Activated CD8-positive, alpha-beta memory T cell treated with anti-CD3 and anti-CD28 coated beads for 4 hours (primary cell): Measurements from ENCODE around the gene NOC2L.
A peak's percentile ranks its signal among the peaks of the same experiment; 100 is the strongest.
"Not testable (repeated sequence)": the region's sequence is repeated elsewhere in the genome, so short reads cannot be mapped to it uniquely, and the experiment has no call there.

Experiments used
- DNase-seq, 2 donors: peaks; one replicate each; pipeline ENCODE4 v3.0.0-alpha.2; 2020; ENCODE audit warnings: low read depth in 2 of 2

NOC2L gene

DNA sequence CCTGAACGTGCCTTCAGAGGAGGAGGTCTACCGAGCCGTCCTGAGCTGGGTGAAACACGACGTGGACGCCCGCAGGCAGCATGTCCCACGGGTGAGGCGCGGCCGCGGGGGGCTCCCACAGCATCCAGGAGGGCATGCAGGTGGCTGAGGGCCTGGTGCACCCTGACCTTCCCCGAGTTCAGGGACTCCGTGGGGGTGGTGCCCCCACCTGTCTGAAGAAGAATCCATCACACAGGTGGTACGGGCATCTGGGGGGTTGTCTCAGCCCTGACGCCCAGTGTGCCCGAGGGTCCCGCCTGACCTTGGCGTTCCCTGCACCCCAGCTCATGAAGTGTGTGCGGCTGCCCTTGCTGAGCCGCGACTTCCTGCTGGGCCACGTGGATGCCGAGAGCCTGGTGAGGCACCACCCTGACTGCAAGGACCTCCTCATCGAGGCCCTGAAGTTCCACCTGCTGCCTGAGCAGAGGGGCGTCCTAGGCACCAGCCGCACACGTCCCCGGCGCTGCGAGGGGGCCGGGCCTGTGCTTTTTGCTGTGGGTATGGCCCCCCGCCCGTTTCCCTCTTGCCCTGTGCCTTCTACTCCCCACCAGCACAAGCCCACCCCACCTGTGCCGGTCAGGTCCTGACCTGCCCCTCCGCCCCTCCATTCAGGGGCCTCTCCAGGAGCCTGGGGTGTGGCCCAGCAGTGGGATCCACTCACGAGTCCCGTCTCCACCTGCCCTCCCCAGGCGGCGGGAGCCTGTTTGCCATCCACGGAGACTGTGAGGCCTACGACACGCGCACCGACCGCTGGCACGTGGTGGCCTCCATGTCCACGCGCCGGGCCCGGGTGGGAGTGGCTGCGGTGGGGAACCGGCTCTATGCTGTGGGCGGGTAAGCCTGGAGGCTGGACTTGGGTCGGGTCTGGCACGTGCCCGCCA is 3.6 kb upstream of the NOC2L start:
- DNase-seq: no peak

DNA sequence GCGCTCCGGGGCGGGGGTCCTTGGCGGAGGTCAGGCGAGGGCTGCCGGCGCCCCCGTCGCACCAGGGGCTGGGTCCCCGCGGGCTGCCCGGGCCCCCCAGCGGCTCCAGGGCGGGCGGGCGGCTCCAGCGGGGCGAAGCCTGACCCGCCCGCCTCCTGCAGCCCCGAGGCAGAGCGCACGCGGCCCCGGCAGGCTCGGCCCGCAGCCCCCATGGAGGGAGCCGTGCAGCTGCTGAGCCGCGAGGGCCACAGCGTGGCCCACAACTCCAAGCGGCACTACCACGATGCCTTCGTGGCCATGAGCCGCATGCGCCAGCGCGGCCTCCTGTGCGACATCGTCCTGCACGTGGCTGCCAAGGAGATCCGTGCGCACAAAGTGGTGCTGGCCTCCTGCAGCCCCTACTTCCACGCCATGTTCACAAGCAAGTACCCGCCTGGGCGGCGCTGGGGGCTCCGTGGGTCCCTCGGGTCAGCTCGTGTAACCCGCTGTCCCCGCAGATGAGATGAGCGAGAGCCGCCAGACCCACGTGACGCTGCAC is 2.1 kb upstream of the NOC2L start:
- no peak for DNase-seq

DNA sequence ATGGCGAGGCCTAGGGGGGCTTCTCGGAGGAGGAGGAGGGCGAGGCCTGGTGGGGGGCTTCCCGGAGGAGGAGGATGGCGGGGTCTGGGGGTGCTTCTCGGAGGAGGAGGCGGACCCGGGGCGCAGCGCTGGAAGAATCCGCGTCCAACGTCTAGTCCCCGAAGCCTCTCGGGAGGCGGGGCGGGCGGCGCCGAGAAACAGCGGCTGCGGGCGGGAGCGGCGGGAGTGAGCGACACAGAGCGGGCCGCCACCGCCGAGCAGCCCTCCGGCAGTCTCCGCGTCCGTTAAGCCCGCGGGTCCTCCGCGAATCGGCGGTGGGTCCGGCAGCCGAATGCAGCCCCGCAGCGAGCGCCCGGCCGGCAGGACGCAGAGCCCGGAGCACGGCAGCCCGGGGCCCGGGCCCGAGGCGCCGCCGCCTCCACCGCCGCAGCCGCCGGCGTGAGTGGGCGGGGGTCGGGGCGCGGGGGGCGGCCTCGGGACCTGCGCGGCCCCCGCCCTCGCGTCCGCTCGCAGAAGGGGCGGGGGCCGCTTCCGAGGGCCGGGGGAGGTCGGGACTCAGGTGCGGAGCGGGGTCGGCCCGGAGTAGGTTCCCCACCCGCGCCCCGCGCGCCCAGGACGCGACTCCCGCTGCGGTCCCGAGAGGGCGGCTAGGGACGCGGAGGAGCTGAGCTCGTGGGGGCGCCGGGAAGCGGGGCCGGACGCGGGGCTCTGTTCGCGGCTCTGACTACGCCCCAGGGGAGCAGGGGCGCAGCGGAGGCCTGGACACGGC is 1.5 kb upstream of the NOC2L start, which contains the start of gene KLHL17:
Gene KLHL17 (plus strand): TSS at position 222 of the 769 bp plus-strand sequence. CDS start 110 bp downstream, at position 332.
- peak; percentile 57 to 59 for DNase-seq

DNA sequence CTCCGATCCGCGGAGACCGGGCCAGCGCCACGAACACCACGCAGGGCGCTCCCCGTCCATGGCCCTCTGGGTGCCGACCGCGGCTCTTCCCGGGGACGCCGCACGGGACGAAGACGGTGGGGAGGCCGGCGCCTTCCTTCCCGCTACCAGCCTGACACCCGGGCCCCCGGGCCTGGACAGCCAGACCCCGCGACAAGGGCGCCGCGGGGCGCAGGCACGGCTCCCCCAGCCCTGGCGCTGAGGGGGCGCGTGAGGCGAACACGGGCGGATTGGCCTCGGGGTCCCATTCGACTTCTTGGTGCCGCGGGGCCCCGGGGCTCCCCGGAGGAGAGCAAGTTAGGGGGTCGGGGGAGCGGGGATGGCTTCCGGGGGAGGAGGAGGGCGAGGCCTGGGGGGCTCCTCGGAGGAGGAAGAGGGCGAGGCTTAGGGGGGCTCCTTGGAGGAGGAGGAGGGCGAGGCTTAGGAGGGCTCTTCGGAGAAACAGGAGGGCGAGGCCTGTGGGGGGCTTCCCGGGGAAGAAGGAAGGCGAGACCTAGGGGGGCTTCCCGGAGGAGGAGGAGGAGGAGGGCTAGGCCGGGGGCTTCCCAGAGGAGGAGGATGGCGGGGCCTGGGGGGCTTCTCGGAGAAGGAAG is 791 bp upstream of the NOC2L start:
- no peak for DNase-seq

DNA sequence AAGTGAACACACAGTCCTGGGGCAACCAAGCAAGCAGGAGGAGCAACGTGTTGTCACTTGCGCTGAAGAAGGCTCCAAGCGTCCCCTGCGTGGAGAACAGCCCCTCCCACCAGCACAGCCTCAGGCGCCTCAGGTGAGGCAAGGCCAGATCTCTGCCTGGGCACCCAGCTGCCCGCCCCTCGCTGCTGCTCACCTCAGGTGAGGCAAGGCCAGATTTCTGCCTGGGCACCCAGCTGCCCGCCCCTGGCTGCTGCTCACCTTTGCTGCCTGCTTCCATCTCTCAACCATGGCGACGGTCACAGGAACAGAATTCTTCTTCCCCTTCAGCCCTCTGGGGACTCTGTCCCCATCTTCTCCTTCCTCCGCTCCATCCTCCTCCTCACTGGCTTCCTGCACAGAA is 2.4 kb downstream of the NOC2L start:
- no peak for DNase-seq

DNA sequence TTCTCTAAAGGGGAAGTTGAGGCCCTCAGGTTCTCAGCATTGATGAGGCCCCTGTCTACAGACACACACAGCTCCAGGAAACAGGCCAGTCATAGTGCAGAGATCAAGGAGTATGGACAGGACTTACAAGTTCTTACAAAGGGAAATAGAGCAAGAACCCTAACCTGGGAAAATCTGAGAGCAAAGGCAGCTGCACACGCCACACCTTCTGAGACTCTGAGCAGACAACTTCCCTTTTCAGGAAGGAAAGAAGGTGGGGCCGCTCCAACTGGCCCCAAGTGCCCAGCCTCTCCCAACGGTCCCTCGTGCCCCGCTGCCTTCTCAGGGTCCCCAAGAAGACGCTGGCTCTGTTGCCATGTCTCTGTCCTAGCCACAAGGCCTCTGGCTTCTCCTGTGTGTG is 3.6 kb downstream of the NOC2L start:
- no peak for DNase-seq

DNA sequence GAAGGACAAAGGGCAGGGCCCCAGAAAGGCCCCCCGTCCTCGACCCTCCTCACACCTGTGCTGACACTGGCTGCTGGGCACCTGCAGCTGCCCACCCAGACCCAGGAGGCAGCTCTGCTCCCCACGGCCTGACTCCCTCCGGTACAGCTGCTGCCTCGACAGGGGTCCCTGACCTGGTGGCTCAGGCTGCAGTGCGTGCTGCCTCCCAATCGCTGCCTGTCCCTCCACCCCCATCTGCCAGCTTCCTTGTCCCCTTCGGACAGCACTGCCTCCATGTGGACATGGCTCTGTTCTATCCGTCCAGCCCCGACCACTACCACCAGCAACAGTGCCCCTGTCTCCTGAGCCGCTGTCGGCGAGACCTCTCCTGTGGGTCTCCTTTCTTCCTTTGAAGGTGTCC is 4.1 kb downstream of the NOC2L start:
- no peak for DNase-seq

DNA sequence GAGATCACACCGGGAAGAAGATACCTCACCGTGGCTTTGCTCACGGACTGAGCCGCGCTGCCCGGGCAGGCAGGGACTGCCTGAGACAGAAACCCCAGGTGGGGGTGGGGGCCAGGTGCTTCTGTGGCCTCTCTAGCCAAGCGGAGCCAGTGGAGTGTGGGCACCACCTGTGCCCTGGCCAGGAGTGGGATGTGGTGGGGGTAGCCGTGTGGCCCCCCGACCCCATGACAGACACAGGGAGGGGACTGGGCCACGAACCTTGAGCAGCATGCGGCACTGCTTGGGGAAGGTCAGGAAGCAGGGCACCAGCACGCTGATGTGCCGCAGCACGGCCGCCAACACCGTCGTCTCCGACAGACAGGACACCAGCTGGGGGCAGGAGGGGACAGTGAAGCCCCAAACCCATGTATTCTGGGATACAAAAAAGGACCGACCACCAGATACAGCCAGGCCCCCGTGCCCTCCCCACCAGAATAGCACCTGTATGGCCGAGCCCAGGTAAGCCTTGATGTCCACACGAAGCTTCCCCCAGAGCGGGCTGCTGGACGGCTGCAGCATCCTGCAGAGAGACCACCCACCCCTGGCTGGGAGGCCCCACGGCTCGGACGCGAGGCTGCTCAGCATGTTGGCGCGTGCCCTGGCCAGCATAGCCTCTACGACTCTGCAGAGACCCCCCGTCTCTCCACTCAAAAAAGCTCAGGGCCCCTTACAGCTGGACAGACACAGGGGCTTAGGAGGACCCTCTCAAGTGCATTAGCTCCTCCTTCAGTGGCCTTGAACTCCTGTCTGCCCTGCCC is 5.3 kb downstream of the NOC2L start:
- no peak for DNase-seq

DNA sequence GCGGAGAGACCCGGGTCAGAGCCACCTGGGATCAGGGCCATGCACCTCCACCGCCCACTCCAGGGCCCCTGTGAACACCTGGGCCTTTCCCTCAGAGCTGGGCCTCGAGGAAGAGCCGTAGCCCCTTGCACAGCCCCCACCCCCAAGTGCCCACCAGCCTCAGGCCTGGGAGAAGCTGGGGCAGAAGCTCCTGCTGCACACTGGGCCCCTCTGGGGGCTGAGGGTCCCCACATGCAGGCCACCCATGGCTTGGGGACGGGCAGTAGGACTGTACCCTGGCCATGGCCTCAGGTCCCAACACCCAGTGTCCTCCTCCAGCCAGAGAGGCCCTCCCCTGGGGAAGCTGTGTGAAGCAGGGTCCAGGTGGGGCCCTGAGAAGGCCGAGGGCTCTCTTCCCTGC is 6.5 kb downstream of the NOC2L start:
- DNase-seq: no peak

DNA sequence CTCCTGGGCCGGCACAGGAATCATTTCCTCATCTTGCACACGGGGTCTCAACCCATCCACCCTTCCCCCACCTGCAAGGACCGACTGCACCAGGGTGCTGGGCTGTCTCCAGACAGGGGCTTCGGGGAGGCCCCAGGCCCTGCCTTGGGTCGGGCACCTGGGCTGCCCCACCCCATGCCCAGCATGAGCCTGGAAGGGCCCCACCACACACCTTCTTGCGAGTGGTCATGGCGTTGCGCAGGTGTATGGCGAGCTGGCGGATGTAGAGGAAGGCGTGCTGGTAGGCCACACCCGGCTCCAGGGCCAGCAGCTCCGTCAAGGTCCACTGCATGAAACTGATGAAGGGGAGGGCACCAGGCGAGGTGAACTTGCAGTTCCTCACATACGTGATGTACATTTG is 6.9 kb downstream of the NOC2L start:
- DNase-seq: no peak

DNA sequence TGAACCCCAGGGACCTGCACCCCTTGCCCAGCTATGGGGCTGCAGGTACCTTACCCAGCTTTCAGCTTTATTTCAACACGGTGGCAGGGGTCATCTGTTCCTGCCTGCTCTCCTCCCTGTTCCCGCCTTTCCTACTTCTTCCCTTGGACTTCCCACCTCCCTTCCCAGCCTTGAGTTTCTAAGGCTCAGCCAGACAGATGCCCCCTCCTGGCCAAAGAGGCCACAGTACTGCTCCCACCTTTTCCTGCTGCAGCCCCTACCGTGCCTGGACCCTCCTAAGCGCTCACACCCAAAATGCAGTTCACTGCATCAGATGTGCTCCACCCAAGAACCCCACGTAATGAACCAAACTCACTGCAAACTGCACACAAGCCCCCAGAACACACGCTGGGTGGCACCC is 7.7 kb downstream of the NOC2L start:
- no peak for DNase-seq

DNA sequence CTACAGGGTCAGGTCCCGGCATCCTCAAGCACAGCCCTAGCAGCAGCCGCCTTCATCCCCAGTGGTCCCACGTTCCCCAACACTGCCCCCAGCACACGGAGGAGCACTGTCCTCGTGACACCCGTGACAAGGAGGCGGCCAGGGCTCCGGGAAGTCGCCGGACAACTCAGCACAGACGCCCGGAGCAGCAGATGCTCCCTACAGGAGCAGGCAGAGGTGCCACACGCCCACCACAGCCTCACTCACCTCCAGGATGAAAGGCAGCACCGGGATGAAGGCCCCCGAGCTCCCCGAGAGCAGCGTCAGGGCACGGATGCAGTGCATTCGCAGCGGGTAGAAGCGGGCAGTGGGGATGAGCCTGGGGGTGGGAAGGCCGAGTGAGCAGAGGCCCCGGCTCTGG is 8.2 kb downstream of the NOC2L start:
- DNase-seq: no peak

DNA sequence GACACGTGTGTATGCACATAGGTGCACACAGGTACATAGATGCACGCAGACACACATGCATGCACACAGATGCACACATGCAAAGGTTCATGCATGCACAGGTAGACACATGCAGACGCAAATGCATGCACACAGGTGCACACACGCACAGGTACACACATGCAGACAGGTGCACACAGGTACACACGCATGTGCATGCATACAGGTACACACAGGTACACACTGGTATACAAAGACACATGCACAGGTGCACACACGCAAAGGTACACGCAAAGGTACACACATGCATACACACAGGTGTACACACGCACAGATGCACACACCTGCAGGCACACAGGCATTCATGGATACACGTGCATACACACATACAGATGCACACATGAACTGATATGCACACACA is 8.8 kb downstream of the NOC2L start:
- no peak for DNase-seq

DNA sequence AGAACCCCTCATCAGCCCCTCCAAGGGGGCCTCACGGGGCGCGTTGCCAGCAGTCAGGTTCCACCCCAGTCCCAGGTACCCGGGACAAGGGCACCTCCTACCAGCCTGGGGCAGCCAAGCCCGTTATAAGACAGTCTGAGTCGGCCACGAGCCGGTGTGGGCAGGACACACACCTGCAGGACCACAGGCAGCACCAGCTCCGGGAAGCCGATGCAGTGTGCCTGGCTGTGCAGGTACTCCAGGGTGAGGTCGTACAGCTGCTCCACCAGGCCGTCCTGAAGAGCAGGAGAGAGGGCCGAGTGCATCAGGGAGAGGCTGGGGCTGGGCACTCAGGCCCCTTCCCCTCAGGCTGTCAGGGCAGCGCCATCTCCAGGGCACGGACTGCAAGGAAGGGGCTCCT is 11.1 kb downstream of the NOC2L start:
- DNase-seq: no peak

DNA sequence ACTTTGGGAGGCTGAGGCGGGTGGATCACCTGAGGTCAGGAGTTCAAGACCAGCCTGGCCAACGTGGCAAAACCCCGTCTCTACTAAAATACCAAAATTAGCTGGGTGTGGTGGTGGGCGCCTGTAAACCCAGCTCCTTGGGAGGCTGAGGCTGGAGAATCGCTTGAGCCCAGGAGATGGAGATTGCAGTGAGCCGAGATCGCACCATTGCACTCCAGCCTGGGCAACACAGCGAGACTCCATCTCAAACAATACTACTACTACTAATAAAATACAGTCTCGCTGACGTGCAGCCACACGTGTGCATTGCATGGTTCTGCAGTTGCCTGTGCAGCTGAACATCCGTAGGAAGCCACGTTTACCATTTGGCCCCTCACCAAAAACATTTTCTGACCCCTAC is 12.2 kb downstream of the NOC2L start:
- not testable (repeated sequence) for DNase-seq

DNA sequence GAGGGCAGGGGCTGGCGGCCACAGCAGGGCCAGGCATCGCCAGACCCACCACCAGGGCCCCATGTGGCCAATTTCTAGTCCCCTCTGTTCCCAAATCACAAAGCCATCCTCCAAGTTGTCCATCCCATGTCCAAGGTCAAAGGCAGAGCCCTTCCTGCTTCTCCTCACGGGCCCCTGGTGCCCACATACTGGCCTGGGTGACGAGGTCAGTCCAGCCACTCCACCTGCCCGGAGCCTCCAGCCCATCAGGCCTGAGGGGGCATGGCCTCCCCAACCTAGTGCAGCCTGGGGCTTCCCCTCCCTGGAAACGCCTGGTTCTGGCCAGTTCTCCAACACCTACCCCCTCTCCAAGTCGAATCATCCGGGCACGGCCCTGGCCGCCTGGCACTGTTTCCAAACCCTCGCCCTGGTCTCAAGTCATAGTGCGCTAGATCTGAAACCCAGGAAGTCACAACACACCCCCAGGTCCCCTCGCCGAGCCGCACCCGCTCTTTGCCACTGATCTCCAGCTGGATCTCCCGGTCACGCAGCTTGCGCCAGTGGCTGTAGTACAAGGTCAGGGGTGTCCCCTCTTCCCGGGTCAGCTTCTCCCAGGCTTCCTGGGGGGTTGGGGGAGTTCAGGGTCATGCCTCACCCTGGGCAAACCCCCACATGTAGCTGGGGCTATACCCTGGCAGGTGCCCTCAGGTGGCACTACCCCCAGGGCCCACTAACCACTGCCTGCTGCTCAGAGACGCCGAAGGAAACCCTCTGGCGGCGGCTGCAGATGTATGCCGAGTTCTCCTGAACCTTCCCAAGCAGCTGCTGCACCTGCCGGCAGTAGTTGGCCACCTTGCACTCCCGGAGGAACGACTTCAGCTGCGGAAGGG is 13.1 kb downstream of the NOC2L start:
- no peak for DNase-seq

DNA sequence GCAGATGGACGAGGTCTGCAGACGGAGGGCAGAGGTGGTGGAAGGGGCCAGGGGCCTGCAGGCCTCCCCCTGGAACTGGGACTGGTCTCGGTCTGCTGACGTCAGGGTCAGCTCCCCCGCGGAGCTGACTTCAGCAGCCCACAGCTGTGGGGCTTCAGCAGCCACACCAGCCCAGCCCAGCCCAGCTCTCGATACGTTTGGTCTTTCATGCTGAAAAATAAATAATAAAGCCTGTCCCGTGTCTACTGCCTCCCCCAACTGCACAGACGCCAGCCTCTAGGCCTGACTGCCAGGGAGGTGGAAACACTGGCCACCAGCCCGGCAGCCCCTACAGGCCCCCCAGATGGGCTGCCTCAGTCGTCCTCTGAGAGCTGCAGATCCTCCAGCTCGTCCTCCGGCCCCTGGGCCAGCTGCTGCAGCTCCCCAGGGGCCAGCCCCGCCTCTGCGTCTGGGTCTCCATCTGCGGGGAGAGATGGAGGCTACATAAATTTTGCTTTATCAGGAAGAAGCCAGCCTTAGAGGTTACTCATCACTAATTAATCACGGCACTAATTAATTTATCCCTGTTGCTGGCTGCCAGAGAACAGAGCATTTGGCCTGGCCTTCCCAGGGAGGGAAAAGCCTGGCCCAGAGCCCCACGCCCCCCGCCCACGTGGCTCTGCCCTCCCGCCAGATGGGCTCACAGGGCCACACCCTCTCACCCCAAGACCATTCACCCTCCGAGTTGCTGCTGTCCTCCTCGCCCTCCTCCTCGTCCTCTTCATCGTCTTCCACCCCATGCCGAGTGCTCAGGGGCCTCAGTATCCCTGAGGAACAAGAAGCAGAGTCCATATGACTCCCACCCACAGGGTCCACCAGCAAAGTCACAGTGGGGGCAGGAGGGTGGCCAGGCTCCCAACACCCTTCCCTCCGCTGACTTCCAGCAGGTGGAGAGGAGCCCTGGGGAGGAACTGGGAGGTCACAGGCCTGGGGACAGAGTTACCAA is 14.4 kb downstream of the NOC2L start:
- no peak for DNase-seq

DNA sequence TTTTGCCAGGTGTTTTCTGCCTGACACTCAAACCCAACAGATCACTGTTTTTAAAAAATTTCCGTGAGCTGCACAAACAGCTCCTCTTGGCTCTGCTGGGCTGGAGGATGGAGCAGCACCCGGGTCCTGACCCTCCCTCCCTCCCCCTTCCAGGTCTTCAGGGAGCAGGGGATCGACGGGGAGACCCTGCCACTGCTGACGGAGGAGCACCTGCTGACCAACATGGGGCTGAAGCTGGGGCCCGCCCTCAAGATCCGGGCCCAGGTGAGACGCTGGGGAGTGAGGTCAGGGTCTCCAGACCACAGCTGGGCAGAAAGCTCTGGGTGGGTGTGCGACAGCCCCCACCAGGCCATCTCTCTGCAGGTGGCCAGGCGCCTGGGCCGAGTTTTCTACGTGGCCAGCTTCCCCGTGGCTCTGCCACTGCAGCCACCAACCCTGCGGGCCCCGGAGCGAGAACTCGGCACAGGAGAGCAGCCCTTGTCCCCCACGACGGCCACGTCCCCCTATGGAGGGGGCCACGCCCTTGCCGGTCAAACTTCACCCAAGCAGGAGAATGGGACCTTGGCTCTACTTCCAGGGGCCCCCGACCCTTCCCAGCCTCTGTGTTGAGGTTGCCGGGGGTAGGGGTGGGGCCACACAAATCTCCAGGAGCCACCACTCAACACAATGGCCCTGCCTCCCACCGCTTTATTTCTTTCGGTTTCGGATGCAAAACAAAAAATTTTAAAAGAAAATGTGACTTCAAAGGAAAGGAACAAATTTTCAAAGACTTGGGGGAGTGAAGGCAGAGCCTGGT is 15.3 kb downstream of the NOC2L start:
- DNase-seq: no peak
